ENCODE measurements around the gene PCID2.
"Not testable (repeated sequence)": the region's sequence is repeated elsewhere in the genome, so short reads cannot be mapped to it uniquely, and the experiment has no call there.

The PCID2 gene

DNA sequence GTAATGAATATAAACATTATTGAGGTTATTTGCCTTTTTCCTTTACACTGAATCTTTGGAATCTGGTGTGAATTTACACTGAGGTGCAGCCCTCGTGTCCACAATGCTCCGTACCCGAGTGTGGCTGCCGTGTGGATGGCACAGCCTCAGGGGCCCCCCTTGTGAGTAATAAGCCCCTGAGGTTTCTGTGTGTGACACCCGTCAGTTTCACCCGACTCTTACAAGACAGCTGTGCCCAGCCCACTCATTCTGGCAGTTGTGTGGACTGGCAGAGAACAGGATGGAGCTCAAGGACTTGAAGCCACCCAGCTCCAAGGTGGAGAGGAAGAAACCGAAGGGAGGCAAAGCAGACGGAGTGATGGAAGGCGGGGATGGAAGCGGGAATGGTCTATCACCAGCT, 42.2 kb downstream of the PCID2 start:
- no peak for DNase-seq (ENCODE audit: low spot score)

DNA sequence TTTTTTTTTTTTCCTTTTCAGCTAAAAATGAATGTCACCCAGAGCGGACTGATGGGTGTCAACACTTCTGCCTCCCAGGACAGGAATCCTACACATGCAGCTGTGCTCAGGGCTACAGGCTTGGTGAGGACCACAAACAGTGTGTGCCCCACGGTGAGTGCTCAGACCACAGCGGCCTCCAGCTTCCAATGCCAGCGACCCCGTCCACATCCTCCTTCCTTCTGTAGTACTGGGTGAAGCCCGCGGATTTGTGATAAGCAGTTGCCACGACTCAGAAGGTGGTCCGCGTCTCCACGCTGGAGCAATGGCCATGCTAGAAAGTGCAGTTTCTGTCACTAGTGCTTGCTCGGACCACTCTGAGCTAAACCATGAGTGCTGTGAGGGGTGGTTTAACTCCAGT, 44.0 kb downstream of the PCID2 start:
- DNase-seq (ENCODE audit: low spot score), result no peak

DNA sequence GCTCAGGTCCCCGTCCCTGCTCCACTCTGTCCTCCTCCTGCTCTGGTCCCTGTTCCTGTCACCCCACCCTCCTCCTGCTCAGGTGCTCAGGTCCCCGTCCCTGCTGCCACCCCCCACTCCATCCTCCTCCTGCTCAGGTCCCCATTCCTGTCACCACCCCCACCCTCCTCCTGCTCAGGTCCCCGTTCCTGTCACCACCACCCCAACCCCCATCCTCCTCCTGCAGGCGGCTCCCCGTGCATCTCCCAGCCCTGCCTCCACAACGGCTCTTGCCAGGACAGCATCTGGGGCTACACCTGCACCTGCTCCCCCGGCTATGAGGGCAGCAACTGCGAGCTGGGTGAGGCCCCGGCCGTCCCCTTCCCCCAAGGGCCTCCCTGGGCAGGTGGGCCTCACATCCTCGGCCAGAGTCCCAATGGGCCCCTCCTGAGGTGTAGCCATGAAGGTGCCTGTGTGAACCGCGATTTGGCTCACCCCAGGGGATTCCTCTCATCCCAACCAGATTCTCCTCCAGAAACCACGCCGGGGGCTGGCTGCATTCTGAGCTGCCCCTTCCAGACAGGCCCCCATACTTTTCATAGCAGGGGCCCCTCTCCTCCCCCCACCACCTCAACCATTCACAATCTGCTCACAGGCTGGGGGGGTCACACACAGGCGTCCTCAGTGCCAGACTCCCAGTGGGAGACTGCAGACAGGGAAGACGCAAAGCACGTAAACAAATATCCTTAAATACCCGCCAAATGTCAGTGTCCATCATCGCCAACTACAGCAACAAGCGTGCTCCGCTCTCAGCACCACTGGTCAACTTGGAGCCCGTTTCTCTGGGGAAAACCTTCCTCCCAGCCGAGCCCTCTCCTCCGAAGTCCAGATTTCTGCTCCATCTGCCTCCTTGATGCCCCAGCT, 45.4 kb downstream of the PCID2 start:
- no peak for DNase-seq (ENCODE audit: low spot score)

DNA sequence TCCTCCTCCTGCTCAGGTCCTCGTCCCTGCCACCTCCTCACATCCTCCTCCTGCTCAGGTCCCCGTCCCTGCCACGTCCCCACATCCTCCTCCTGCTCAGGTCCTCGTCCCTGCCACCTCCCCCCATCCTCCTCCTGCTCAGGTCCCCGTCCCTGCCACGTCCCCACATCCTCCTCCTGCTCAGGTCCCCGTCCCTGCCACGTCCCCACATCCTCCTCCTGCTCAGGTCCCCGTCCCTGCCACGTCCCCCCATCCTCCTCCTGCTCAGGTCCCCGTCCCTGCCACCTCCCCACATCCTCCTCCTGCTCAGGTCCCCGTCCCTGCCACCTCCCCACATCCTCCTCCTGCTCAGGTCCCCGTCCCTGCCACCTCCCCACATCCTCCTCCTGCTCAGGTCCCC, 46.5 kb downstream of the PCID2 start:
- DNase-seq (ENCODE audit: low spot score), result not testable (repeated sequence)

DNA sequence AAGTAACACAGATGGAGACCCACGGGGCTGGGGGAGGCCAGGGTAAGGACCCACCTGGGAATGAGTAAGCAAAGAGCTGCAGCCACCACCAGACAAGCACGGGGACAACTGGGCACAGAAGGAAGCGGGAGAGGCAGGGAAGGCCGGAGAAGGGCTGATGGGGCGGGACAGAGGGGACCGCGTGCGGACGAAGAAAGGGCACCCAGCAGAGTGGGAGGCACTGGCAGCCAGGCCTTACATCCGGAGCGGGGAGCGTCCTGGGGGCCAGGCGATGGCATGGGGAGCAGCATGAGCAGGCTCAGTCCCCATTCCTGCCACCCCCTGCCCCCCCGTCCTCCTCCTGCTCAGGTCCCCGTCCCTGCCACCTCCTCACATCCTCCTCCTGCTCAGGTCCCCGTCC, 47.0 kb downstream of the PCID2 start:
- DNase-seq (ENCODE audit: low spot score), result no peak

DNA sequence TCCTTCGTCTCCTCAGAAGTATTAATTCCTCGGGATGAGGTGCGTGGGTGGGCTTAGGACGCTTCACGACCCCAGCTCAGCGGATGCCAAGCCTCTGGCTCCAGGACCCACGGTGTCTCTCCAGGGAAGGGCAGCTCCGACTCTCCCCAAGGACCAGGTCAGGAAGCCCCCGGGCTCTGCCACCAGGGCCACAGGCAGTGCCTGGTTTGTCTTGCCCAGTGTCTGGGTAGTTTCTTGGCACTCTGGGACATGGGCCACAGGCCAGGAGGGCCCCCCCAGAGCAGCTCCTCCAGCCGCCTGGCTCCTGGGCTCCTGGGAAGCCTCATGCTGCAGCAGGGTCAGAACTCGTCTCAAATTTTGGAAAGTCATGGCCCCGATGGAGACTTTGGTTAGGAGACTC, 47.5 kb downstream of the PCID2 start:
- no peak for DNase-seq (ENCODE audit: low spot score)

DNA sequence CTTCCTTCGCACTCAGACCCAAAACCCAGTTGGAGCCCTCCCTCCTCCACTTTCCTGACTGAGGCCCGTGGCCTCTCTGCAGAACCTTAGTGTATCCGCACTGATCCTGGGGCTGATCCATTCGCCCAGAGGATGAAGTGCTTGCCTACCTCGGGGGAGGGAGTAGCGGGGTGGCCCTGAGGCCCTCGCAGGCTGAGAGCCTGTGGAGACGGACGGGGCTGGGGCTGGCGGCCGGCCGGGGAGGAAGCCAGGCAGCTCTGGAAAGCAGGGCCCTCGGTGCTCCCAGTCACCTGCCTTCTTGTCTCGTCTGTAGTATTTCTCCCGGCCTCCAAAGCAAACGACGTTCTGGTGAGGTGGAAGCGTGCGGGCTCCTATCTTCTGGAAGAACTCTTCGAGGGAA, 48.8 kb downstream of the PCID2 start:
- no peak for DNase-seq (ENCODE audit: low spot score)

DNA sequence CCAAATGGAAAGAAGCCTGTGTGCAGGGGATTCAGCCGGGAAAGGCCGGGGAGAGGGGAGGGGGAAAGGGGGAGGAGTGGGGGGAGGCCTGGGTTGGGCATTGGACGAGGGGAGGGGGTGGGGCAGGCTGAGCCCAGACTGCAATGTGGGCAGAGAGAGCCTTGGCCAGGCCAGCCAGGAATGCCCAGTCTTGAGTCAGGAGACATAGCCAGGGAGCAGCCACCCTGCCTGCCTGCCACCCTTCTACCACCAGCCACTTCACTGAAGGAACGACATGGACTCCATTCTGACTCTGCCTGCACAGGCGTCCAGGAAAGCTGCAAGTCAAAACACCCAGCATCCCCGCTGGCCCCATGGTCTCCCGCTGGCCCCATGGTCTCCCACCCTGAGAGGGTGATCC, 49.5 kb downstream of the PCID2 start:
- no peak for DNase-seq (ENCODE audit: low spot score)

DNA sequence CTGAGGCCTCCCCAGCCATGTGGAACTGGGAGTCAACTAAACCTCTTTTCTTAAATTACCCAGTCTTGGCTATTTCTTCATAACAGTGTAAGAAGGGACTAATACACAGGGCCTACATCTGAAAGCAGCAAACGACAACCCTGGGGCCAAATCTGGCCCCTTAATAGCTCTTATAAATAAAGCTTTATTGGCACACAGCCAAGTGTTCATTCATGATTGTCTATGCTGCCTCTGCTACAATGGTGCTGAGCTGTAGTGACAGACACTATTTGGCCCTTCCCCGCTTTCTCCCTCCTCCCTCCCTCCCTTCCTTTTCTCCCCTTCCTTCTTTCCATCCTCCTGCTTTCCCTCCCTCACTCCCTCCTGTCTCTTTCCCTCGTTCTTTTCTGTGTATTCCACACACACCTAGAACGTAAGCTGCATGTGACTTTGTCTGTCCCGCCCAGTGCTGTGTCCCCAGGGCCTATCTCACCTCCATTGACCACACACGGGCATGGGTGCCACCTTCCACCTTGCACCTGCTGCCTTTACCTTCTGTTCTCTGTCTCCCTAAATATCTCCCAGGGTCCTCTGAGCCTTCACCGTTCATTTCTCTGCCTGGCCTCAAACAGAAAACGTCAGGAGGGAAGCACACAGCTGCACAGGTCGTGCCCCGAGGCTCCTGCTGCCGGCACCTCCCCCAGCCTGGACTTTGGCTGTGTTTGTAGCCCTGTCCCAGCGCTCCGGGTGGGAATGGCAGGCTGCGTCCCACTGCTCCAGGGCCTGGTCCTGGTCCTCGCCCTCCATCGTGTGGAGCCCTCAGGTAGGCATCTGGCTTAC, 50.3 kb downstream of the PCID2 start, which contains the start of gene PROZ:
Gene PROZ (plus strand): TSS at position 720 of the 819 bp plus-strand sequence. CDS start 13 bp downstream, at position 733.
- DNase-seq (ENCODE audit: low spot score), result no peak

DNA sequence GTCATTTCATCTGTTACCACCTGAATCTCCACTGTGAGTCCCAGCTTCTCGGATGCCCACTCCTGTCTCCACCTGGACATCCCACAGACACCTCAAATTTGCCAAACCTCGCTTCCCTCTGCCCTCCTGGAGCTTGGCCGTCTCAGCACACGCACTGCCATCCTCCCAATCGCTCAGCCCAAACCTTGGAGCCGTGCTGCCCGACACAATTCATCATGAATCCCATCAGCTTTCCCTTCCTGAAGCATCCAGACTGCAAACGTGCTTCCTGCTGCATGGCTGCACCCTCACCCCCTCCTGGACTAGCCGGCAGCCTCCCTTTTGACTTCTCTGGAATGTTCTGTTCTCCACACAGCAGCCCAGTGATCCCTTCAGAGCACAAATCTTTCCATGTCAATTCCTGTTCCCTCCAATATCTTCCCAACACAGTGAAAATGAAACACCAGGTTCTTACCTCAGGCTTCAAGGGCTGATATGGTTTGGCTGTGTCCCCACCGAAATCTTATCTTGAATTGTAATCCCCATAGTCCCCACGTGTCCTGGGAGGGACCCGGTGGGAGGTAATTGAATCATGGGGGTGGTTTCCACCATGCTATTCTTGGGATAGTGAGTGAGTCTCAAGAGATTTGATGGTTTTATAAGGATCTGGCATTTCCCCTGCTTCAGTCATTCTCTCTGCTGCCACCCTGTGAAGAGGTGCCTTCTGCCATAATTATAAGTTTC, 51.1 kb downstream of the PCID2 start:
- DNase-seq (ENCODE audit: low spot score), result no peak

DNA sequence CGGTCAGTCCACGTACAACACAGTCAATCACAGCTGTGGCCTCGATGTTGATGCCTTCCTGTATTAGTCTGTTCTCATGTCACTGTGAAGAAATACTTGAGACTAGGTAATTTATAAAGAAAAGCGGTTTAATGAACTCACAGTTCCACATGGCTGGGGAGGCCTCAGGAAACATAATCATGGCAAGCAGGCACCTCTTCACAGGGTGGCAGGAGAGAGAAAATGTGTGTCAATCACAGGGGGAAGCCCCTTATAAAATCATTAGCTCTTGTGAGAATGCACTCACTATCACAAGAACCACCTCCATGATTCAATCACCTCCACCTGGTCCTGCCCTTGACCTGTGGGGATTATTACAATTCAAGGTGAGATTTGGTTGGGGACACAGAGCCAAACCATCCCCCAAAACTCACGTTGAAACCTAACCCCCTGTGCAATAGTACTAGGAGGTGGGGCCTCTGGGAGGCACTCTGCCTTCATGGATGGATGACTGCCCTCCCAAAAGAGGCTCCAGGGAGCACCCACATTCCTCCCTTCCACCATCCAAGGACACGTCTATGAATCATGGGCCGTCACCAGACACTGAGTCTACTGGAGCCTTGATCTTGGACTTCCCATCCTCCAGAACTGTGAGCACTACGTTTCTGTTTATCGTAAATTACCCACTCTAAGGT, 52.4 kb downstream of the PCID2 start:
- peak; percentile 9 for DNase-seq (ENCODE audit: low spot score)

DNA sequence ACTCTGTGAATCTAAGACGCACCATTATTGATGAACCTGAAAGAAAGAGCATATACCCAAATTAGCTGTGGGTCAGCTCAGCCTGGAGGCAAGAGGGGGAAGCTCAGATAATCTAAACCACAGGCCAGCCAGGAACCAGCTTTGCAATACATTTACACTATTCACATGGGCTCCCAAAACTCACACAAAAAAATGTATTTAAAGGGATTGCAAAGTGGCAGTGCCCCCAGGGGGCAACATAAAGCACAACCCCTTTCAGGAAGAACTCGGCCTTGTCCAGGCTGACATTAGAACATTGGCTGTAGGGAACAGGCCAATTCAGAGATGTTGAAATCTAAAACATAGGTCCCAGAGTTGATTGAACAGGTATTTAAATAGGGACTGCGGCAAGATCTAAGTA, 53.3 kb downstream of the PCID2 start:
- DNase-seq (ENCODE audit: low spot score), result no peak

DNA sequence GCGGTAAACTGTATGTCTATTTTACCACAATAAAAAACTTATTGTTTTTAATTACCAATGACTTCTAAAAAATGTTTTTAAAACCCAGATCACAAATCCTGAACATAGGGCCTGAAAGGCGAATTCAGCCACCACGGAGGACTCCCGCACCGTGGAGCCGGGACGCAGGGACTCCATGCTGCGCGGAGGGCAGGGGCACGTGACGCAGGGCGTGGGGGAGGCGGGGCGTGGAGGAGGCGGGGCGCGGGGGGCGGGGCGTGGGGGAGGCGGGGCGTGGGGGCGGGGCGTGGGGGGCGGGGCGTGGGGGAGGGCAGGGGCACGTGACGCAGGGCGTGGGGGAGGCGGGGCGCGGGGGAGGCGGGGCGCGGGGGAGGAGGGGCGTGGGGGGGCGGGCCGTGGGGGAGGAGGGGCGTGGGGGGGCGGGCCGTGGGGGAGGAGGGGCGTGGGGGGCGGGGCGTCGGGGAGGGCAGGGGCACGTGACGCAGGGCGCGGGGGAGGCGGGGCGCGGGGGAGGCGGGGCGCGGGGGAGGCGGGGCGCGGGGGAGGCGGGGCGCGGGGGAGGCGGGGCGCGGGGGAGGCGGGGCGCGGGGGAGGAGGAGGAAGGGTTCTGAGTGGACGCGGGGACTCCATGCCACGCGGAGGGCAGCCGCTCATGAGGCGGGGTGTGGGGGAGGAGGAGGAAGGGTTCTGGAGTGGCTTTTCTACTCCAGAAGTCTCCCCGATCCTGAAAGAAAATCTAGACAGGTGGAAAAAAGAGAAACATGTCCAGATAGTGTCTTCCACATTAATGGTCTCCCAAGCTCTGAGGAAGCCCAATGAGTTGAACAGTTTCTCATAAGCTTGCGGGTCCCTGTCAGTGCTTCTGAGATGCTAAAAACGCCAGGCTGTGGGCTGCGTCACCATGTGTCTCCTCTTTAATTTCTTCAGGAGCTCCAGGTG, 54.4 kb downstream of the PCID2 start:
- peak; percentile 69 for DNase-seq (ENCODE audit: low spot score)

DNA sequence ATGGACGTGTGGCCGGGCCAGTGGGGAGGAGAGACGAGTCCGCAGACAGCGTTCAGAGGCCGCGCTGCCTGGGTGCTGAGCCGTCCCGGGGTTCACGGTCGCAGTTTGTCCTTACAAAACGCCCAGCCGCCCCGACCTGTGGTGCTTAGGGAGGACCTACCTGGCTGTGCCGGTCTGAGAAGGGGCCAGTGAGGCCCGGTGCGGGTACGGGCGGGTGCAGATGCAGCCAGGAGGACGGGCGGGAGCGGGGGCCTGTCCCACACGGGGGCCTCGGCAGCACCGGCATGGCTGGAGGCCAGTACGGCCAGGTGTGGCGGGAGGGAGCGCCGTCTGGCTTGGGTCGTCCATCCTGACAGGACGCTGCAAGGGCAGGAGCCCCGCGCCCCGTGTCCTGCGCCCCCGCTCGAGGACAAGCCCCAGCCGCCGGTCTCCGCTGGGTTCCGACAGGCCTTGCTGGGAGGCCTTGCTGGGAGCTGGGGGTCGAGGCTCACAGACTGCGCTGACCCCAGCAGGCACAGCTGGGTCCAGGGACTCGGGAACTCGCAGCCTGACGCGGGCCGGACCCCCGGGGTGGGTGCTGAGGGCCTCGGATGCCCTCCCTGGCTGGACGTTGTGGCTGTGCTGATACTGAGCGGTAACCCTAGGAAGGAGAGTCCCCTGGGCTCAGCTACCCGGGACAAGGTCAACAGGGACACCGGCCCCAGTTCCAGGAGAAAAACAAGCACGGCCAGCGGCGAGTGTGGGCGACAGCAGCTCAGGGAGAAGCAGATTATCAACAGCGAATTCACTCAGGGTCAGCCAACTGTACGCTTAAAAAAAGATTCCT, 55.3 kb downstream of the PCID2 start:
- no peak for DNase-seq (ENCODE audit: low spot score)

DNA sequence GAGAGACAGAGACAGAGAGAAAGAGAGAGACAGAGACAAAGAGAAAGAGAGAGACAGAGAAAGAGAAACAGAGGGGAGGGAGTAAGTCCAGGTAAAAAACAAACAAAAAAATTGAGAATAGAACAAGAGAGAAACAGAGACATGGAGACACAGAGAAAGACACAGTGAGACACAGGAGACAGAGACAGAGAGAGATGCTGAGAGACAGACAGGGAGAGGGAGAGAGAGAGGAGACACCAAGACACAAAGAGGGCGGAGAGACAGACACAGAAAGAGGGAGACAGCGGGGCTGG, 55.8 kb downstream of the PCID2 start:
- DNase-seq (ENCODE audit: low spot score), result no peak

DNA sequence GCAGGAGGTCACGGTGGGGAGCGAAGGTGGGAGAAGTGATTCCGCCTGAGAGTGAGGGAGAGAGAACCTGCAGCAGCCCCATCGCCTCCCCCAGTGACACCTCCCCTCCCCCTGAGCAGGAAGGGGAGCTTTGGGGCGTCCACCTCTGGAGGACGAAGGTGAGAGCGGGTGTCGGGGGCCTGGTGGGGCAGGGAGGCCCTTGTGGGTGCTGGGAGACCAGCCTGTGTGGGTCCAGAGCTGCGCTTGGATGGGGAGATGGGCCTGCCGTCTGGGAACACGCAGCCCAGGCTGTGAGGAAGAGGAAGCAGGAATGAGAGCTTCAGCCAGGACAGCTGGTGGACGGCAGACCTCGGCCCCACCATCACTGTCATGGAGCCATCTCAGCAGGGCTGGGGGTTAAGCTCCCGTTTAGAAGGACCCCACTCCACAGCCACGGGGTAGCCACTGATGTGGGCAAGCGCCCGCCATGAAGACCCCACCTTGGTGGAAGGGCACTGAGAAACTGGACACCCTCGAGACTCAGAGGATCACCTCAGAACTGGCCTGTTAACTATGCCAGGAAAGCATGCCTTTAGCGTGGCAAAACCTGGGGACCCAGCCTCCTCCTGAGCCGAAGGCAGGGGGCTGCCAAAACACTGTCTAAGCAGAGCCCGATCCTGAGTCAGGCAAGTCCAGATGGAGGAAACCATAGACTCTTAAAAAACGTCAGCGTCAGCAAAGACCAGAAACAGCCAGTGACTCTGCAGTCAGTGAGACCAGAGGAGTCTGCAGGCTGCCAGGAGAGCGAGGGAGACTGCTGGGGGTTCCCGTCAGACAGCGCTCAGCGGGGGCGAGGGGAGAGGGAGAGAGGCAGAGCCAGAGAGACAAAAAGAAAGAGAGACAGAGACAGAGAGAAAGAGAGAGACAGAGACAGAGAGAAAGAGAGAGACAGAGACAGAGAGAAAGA, 56.5 kb downstream of the PCID2 start:
- peak; percentile 9 for DNase-seq (ENCODE audit: low spot score)

DNA sequence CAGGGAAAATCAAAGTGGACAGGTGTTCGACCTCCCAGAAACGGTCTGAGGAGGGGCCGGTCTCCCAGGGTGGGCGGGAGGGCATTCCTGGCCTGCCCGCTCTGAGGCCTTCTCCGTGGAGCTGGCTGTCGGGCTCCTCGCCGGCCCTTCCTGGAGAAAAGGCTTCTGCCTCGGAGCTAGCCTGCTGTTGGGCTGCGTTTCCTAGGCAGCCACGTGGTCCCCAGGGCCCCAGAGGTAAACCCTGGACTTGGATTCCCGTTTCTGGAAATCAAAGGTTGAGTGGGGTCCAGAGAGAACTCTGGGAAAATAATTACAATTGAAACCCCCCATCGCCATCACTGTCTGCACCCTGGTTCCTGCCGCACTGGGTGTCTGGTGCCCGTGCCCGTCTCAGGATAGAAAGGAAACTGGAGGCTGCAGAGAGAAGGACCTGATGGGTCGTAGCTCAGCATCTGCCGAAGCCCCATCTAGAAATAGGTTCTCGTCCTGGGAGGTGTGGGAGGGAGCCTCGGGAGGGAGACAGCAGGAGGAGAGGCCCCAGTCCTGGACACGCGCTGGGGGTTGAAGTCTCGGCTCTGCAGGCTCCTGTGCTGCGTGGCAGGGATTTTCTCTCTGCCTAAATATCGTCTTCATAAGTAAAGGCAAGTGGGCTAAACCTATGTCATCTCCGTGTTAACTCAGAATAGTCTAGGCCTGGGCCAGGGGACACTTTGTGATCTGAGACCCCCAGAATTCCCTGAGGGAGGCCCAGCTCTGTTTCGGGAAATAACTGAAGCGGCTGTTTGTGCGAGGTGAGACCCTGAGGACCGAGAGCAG, 57.7 kb downstream of the PCID2 start:
- DNase-seq (ENCODE audit: low spot score), result no peak
